ENCODE results near the gene HYCC1.

GRCh38 chr7:23000597-23001360 is 13.2 kb downstream of the HYCC1 start:
- TF ChIP-seq CTCF (IDR thresholded peaks at IDR 0.05), result no peak
- TF ChIP-seq POLR2A (IDR thresholded peaks at IDR 0.05), result no peak
- TF ChIP-seq EP300 (IDR thresholded peaks at IDR 0.05), result no peak
- TF ChIP-seq POLR2AphosphoS5 (IDR thresholded peaks at IDR 0.05), result no peak
